ENCODE results near the gene CMTM7.
A peak's percentile ranks its signal among the peaks of the same experiment; 100 is the strongest.

CMTM7 gene

GRCh38 chr3:32432045-32432710, 40.5 kb downstream of the CMTM7 start:
- ChIA-PET POLR2A (no interaction called here), CTCF (interaction anchor here (1.0 to 2.9 kb wide), 9 partner anchors 8 to 62 kb away, joined by 3 to 22 read pairs (median 5); no protein-coding TSS in a partner anchor)
- no peak for TF ChIP-seq CTCF (IDR thresholded peaks at IDR 0.05; ENCODE audit: control extremely low read depth, extremely low read depth, low read depth, missing control alignments)
- no peak for DNase-seq (ENCODE audit: extremely low spot score)

- peak; percentile 52 for DNase-seq (ENCODE audit: extremely low spot score)
- POLR2A ChIA-PET = no interaction called here
Observed at GRCh38 chr3:32432711-32433530, 41.3 kb downstream of the CMTM7 start.

GRCh38 chr3:32434206-32434605, 42.6 kb downstream of the CMTM7 start:
- ChIA-PET CTCF (interaction anchor here (0.8 to 2.9 kb wide), 4 partner anchors 11 to 59 kb away, joined by 3 to 20 read pairs (median 6); no protein-coding TSS in a partner anchor), POLR2A (no interaction called here)
- TF ChIP-seq CTCF (IDR thresholded peaks at IDR 0.05; ENCODE audit: control extremely low read depth, extremely low read depth, low read depth, missing control alignments) = no peak
- DNase-seq (ENCODE audit: extremely low spot score) = no peak

More at GRCh38 chr3:32432711-32433530, 41.3 kb downstream of the CMTM7 start:
- TF ChIP-seq CTCF (IDR thresholded peaks at IDR 0.05; ENCODE audit: control extremely low read depth, extremely low read depth, low read depth, missing control alignments) = no peak
- CTCF ChIA-PET = interaction anchor here (1.0 to 2.9 kb wide), 9 partner anchors 9 to 61 kb away, joined by 3 to 22 read pairs (median 5); no protein-coding TSS in a partner anchor

- POLR2A ChIA-PET = no interaction called here
- TF ChIP-seq CTCF (IDR thresholded peaks at IDR 0.05; ENCODE audit: control extremely low read depth, extremely low read depth, low read depth, missing control alignments) = no peak
- DNase-seq (ENCODE audit: extremely low spot score) = no peak
Observed at GRCh38 chr3:32435911-32436815, 44.5 kb downstream of the CMTM7 start.

GRCh38 chr3:32436816-32437189, 45.1 kb downstream of the CMTM7 start:
- ChIA-PET POLR2A (no interaction called here), CTCF (interaction anchor here (1.4 to 7.4 kb wide), 5 partner anchors 11 to 53 kb away, joined by 3 to 70 read pairs (median 5); no protein-coding TSS in a partner anchor)
- no peak for DNase-seq (ENCODE audit: extremely low spot score)
- TF ChIP-seq CTCF (IDR thresholded peaks at IDR 0.05; ENCODE audit: control extremely low read depth, extremely low read depth, low read depth, missing control alignments) = no peak

More at GRCh38 chr3:32435911-32436815, 44.5 kb downstream of the CMTM7 start:
- CTCF ChIA-PET = interaction anchor here (1.4 to 7.4 kb wide), 5 partner anchors 10 to 53 kb away, joined by 3 to 70 read pairs (median 5); no protein-coding TSS in a partner anchor
